Inflammatory macrophage treated with lipopolysaccharide for 1 hour (primary cell): Measurements from ENCODE around the gene USP1.

ENCODE experiments used
- DNase-seq, 2 donors: peaks; one replicate each; pipeline ENCODE4 v3.0.0-alpha.2; 2020 to 2022

USP1 gene, protein sequence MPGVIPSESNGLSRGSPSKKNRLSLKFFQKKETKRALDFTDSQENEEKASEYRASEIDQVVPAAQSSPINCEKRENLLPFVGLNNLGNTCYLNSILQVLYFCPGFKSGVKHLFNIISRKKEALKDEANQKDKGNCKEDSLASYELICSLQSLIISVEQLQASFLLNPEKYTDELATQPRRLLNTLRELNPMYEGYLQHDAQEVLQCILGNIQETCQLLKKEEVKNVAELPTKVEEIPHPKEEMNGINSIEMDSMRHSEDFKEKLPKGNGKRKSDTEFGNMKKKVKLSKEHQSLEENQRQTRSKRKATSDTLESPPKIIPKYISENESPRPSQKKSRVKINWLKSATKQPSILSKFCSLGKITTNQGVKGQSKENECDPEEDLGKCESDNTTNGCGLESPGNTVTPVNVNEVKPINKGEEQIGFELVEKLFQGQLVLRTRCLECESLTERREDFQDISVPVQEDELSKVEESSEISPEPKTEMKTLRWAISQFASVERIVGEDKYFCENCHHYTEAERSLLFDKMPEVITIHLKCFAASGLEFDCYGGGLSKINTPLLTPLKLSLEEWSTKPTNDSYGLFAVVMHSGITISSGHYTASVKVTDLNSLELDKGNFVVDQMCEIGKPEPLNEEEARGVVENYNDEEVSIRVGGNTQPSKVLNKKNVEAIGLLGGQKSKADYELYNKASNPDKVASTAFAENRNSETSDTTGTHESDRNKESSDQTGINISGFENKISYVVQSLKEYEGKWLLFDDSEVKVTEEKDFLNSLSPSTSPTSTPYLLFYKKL

DNA sequence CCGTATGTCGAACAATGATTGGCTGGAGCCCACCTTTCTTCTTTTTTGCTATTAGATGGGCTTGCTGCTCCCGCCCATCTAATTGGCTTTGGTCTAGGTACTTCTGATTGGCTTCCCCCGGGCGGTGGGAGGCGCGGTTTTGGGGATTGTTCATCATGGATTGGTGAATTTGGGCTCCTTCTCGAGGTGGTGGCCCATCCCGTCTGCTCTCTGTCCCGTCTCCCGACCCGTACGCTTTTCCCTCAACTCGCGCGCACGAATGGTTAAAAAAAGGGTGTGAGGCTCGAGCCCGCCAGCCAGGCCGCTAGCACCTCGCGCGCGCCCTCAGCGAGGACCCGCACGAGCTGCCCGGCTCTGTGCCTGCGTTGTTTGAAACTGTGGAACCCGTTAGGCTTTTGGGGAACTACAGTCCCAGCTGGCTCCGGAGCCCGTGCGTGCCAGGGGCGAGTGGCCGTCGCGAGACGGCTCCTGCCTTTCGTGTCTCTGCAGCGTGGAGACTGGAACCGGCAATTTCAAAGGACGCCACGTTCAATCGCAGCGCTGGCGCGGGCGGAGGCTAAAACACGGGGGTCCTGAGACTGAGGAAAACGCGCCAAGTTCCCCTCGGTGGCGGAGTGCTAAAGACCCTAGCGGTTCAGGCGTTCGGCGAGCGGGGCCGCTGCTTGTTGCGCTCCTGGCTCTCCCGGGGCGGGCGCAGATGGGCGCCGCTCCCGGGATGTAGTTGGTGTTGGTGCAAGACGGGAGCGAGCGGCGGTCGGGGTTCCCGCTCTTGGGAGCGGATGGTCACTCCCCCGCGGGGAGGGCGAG, at the start of gene USP1:
Gene USP1 (plus strand): TSS at position 584 of the 807 bp plus-strand sequence. CDS start 2,819 bp downstream, outside the sequence.
- DNase-seq, result peak; percentile 98 to 99

- peak in 1 of 2 donors; percentile 7 for DNase-seq
Measured at GRCh38 chr1:62389531-62389930, 47.3 kb upstream of the USP1 start.

DNA sequence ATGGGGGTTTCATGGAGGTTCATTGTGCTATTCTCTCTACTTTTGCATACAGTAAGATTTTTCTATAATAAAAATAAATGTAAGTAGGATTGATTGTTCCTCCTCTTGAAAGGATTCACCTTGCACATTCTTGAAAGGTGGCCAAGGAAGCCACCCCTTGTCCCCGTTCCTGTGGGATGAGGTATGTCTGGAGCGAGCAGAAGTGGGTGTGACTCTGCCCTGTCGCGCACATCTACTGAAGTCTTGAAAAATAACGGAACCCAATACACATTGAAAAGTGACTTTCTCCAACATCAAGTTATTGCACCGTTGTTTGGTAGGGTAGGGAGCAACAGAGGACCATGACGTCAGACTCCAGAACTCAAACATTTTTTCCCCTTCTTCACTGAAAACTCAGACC, 46.8 kb upstream of the USP1 start:
- DNase-seq, result no peak

DNA sequence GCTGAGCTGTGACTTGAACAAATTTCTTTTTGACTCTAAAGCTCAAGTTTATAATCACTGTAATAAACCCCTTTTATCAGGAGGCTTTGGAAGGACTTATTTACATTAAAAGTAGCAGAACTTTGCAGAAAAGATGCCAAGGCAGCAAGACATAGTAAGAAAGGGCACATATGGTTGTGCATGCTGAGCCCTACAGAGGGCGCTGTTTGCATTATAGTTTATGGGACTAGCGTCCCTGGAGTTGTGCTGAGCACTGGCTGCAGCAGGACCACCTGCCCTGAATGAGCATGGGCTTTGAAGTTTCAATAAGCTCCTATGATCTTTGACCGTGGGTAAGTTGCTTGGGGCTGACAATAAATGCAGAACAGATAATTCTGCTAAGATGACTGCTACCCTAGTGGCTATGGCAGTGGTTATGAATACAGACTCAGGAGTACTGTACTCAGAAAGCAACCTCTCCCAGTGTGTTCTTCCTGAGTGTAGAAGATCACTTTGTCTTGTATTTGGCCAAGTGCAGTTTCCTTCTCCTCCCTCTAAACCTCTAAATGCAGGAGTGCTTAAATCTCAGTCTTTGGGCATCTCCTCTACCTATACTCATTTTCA, 45.4 kb upstream of the USP1 start:
- peak; percentile 15 to 53 for DNase-seq

DNA sequence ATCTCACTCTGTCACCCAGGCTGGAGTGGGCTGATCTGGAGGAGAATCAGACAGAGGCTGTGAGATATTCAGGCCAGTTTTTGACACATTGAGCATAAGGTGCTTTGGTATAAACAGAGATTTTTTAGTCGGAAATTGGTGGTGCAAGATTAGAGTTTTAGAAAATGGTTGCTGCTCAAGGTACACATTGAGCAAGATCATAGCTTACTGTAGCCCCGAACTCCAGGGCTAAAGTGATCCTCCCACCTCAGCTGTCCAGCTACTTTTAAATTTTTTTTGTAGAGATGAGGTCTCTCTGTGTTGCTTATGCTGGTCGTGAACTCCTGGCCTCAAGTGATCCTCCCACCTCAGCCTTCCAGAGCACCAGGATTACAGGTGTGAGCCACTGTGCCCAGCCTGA, 43.9 kb upstream of the USP1 start:
- no peak for DNase-seq

- no peak for DNase-seq
Measured at GRCh38 chr1:62394646-62395045, 42.2 kb upstream of the USP1 start.

DNA sequence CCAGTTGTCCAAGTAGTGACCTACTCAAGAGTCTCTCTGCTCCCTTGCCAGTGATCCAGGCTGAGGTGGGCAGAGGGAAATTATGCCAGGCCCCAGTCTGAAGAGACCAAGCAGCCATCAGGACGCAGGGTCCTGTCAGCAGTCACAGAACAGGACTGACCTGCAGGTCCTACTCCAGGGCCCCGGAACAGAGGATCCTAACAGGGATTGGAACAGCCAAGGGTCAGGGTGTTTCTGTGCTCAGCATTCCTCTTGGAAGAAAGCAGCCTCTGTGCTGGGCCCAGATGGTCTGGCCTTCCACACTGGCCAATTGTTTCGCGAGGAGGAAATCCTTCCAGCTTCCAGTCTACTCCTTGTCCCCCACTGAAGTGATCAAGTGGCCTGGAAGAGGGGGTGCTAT, 41.6 kb upstream of the USP1 start:
- DNase-seq, result no peak

GRCh38 chr1:62396871-62397270, 40.0 kb upstream of the USP1 start:
- DNase-seq, result no peak

- DNase-seq, result no peak
Measured at GRCh38 chr1:62397301-62397700, 39.5 kb upstream of the USP1 start.

GRCh38 chr1:62398377-62398776, 38.5 kb upstream of the USP1 start:
- peak in 1 of 2 donors; percentile 9 for DNase-seq

- DNase-seq, result no peak
Measured at GRCh38 chr1:62401034-62401760, 35.7 kb upstream of the USP1 start.

DNA sequence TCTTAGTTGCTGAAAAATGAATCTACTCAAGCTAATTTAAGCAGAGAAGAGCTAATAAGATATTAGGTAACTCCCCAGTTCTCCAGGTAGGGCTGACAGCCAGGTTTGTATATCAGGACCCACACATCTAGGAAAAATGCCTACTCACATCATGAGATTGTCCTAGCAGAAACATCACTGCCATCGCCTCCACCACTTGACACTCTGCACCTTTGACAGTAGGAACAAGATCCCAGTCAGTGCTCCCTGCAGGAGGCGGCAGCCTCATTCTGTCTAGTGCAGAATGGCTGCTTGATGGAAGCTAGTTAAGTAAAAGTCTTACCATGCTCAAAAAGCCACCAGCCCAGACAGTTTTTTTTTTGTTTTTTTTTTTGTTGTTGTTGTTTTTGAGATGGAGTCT, 31.6 kb upstream of the USP1 start:
- no peak for DNase-seq

DNA sequence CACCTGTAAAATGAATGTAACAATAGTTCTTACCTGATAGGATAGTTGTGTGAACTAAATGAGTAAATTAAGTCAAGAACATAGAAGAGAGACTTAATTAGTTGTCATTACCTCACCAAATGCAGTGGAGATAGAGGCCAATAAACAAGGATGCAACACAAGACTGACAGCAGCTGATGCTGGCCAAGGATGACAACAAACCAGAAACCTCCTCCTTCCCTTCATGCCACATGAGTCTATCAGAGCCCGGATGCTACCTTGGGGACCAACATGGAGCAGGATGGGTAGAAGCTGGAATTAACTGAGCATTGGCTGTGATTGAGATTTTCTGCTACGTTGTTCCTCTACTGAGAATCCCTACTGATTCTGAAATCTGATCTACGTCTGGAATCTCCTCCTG, 30.3 kb upstream of the USP1 start:
- DNase-seq, result no peak

DNA sequence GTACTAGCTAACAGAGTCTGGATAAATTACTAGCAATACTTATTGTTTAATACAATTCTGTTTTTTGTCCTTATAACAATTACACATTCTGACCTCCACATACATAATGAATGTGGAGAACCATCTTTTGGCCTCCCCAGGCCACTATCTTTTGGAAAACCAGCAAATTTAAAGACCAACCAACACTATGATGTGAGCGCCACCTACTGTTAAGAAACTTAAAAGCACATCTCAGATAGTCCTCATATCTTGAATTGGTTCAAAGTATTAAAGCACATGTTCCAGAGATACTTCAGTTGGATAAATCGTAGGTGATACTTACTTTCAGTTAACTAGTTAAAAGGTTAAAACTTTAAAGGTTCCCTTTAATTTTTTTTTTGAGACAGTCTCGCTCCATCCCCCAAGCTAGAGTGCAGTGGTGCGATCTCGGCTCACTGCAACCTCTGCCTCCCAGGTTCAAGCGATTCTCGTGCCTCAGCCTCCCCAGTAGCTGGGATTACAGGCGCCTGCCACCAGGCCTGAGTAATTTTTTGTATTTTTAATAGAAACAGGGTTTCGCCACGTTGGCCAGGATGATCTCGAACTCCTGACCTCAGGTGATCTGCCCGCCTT, 29.3 kb upstream of the USP1 start:
- peak; percentile 28 to 89 for DNase-seq

DNA sequence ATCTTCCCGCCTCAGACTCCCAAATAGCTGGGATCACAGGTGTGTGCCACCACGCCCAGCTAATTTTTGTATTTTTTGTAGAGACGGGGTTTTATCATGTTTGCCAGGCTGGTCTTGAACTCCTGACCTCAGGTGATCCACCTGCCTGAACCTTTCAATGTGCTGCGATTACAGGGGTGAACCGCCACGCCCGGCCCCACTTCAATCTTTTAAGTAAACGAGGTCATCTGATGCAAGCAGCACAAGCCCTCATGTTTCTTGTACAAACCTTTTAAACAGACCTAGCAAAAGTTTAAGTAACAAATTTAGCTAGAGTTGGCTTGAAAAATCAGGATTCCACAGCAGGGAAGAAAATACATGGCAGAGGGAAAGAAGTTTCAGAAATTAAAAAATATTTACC, 21.2 kb upstream of the USP1 start:
- no peak for DNase-seq

DNA sequence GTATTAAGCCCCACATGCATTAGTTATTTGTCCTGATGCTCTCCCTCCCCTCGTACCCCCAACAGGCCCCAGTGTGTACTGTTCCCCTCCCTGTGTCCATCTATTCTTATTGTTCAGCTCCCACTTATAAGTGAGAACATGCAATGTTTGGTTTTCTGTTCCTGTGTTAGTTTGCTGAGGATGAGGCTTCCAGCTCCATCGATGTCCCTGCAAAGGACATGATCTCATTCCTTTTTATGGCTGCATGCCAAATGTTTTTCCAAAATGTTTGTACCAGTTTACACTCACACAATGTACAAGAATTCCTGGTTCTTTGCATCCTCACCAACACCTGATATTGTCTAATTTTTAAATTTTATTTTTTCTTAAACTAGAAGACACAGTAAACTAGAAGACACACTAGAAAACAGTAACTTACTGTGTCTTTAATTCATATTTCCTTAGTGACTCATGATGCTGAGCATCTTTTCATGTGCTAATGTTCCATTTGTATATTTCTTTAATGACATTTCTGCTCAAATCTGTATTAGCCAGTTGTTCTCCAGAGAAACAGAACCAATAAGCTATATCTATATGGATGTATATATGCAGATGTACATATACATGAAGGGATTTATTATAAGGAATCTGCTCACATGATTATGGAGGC, 19.4 kb upstream of the USP1 start:
- no peak for DNase-seq

- no peak for DNase-seq
Measured at GRCh38 chr1:62420214-62420613, 16.6 kb upstream of the USP1 start.

DNA sequence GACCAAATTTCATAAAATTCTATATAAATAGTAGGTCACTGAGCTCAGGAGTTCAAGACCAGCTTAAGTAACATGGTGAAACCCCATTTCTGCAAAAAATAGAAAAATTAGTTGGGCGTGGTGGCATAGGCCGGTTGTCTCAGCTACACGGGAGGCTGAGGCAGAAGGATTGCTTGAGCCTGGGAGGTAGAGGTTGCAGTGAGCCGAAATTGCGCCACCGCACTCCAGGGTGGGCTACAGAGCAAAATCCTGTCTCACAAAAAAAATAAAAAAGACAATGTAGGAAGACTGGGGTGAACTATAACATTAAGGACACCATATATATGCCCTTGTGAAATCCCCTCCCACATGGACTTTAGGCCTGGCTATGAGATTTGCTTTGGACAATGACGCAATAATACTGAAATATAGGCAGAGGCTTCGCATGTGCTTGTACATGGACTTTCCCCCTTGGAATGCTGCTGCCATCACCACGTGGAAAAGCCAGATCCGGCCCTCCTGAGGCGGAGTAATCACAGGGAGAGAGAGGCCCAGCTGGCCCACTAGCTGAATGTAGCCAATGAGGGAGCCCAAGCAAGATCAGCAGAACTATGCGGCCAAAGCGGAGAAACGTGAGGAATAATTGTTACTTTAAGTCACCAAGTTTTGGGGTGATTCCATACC, 13.1 kb upstream of the USP1 start:
- peak in 1 of 2 donors; percentile 66 for DNase-seq

- DNase-seq, result peak in 1 of 2 donors; percentile 38
Measured at GRCh38 chr1:62424411-62424810, 12.4 kb upstream of the USP1 start.

- no peak for DNase-seq
Measured at GRCh38 chr1:62425041-62425440, 11.8 kb upstream of the USP1 start.

GRCh38 chr1:62426237-62426636, 10.6 kb upstream of the USP1 start:
- peak in 1 of 2 donors; percentile 31 for DNase-seq
